SK-N-SH treated with all-trans-retinoic acid at 6 μM for 48 hours (cell line): ENCODE data around the gene QRFP.

Experiments
- ATAC-seq: fragments of 200-7000 bp; cut with Tn5 transposase; 3 replicates; pipeline ENCODE4 v1.9.1; 2020; ENCODE audit warnings: mild to moderate bottlenecking, moderate library complexity
- ARNTL ChIP-seq: fragments of 450-650 bp; formaldehyde crosslinking; IDR thresholded peaks from 2 replicates; pipeline ENCODE4 v1.5.0; 2020; ENCODE audit warnings: low read depth, mild to moderate bottlenecking, moderate library complexity, borderline replicate concordance
- BACH2 ChIP-seq: fragments of 250-450 bp; sonication (Bioruptor Pico); IDR thresholded peaks from 2 replicates; pipeline ENCODE4 v1.9.0; 2021; ENCODE audit warnings: mild to moderate bottlenecking, borderline replicate concordance
- CREB5 ChIP-seq: fragments of 250-450 bp; sonication (Bioruptor Pico); IDR thresholded peaks from 2 replicates; pipeline ENCODE4 v1.5.1; 2020; ENCODE audit warnings: low read depth, mild to moderate bottlenecking, moderate library complexity
- CSDC2 ChIP-seq: fragments of 250-450 bp; sonication (Bioruptor Pico); IDR thresholded peaks from 2 replicates; pipeline ENCODE4 v1.5.0; 2020; ENCODE audit warnings: mild to moderate bottlenecking, moderate library complexity
- CSRNP3 ChIP-seq: fragments of 250-450 bp; sonication (Bioruptor Pico); IDR thresholded peaks from 2 replicates; pipeline ENCODE4 v1.5.1; 2021; ENCODE audit warnings: mild to moderate bottlenecking, moderate library complexity
- ESRRG ChIP-seq: fragments of 250-450 bp; sonication (Bioruptor Pico); IDR thresholded peaks from 2 replicates; pipeline ENCODE4 v1.6.1; 2021; ENCODE audit warnings: mild to moderate bottlenecking
- GLIS3 ChIP-seq: fragments of 250-450 bp; sonication (Bioruptor Pico); IDR thresholded peaks from 2 replicates; pipeline ENCODE4 v1.5.0; 2020; ENCODE audit warnings: mild to moderate bottlenecking, moderate library complexity
- OSR1 ChIP-seq: fragments of 250-450 bp; sonication (Bioruptor Pico); IDR thresholded peaks from 2 replicates; pipeline ENCODE4 v1.8.0; 2022; ENCODE audit warnings: moderate library complexity, mild to moderate bottlenecking, inconsistent platforms
- PATZ1 ChIP-seq: fragments of 250-450 bp; sonication (Bioruptor Pico); IDR thresholded peaks from 2 replicates; pipeline ENCODE4 v1.8.0; 2020; ENCODE audit warnings: mild to moderate bottlenecking, moderate library complexity, borderline replicate concordance
- POU6F1 ChIP-seq: fragments of 250-450 bp; sonication (Bioruptor Pico); IDR thresholded peaks from 2 replicates; pipeline ENCODE4 v1.8.0; 2021; ENCODE audit warnings: low read depth, mild to moderate bottlenecking, moderate library complexity, borderline replicate concordance
- PPARA ChIP-seq: fragments of 250-450 bp; sonication (Bioruptor Pico); IDR thresholded peaks from 2 replicates; pipeline ENCODE4 v1.5.0; 2020; ENCODE audit warnings: mild to moderate bottlenecking, borderline replicate concordance
- RARB ChIP-seq: fragments of 250-450 bp; sonication (Bioruptor Pico); IDR thresholded peaks from 2 replicates; pipeline ENCODE4 v1.8.0; 2021; ENCODE audit warnings: mild to moderate bottlenecking, moderate library complexity
- SNAI2 ChIP-seq: fragments of 250-450 bp; sonication (Bioruptor Pico); IDR thresholded peaks from 2 replicates; pipeline ENCODE4 v1.5.0; 2020; ENCODE audit warnings: mild to moderate bottlenecking, moderate library complexity
- TCF4 ChIP-seq: fragments of 250-450 bp; sonication (Bioruptor Pico); IDR thresholded peaks from 2 replicates; pipeline ENCODE4 v1.8.0; 2021; ENCODE audit warnings: mild to moderate bottlenecking, moderate library complexity, borderline replicate concordance
- TOX ChIP-seq: fragments of 250-450 bp; sonication (Bioruptor Pico); IDR thresholded peaks from 2 replicates; pipeline ENCODE4 v1.8.0; 2021; ENCODE audit warnings: mild to moderate bottlenecking, moderate library complexity, borderline replicate concordance
- TSHZ2 ChIP-seq: fragments of 250-450 bp; sonication (Bioruptor Pico); IDR thresholded peaks from 2 replicates; pipeline ENCODE4 v1.5.0; 2020; ENCODE audit warnings: mild to moderate bottlenecking, moderate library complexity
- ZC3H10 ChIP-seq: fragments of 250-450 bp; sonication (Bioruptor Pico); IDR thresholded peaks from 2 replicates; pipeline ENCODE4 v1.5.1; 2021; ENCODE audit warnings: mild to moderate bottlenecking, moderate library complexity
- ZFP3 ChIP-seq: fragments of 250-450 bp; sonication (Bioruptor Pico); IDR thresholded peaks from 2 replicates; pipeline ENCODE4 v1.5.0; 2020; ENCODE audit warnings: mild to moderate bottlenecking, moderate library complexity
- ZFP30 ChIP-seq: fragments of 450-650 bp; formaldehyde crosslinking; IDR thresholded peaks from 2 replicates; pipeline ENCODE4 v1.5.0; 2022; ENCODE audit warnings: mild to moderate bottlenecking, moderate library complexity
- ZNF565 ChIP-seq: fragments of 450-650 bp; formaldehyde crosslinking; conservative IDR thresholded peaks from 2 replicates; pipeline ENCODE4 v1.5.0; 2020; ENCODE audit warnings: low read depth, mild to moderate bottlenecking, moderate library complexity
- ZNF70 ChIP-seq: fragments of 450-650 bp; formaldehyde crosslinking; IDR thresholded peaks from 2 replicates; pipeline ENCODE4 v1.5.0; 2020; ENCODE audit warnings: mild to moderate bottlenecking, moderate library complexity
- ZNF8 ChIP-seq: fragments of 450-650 bp; formaldehyde crosslinking; IDR thresholded peaks from 2 replicates; pipeline ENCODE4 v1.5.0; 2020; ENCODE audit warnings: mild to moderate bottlenecking, moderate library complexity

Gene QRFP

GRCh38 chr9:130927338-130927737, 30.7 kb upstream of the QRFP start:
- no peak for TF ChIP-seq BACH2 (CRISPR knock-in tag)
- TF ChIP-seq GLIS3 (CRISPR knock-in tag): no peak
- TF ChIP-seq POU6F1 (CRISPR knock-in tag): no peak
- no peak for TF ChIP-seq ESRRG
- TF ChIP-seq PPARA (CRISPR knock-in tag): no peak
- TF ChIP-seq ZNF565 (CRISPR knock-in tag): no peak

GRCh38 chr9:130925050-130925678, 28.6 kb upstream of the QRFP start:
- TF ChIP-seq CSRNP3 (CRISPR knock-in tag): no peak
- no peak for TF ChIP-seq ZNF70 (CRISPR knock-in tag)
- TF ChIP-seq ZNF565 (CRISPR knock-in tag): no peak
- TF ChIP-seq PPARA (CRISPR knock-in tag): no peak
- no peak for TF ChIP-seq TSHZ2 (CRISPR knock-in tag)
- TF ChIP-seq OSR1 (CRISPR knock-in tag): no peak
- TF ChIP-seq ZC3H10: no peak
- TF ChIP-seq CSDC2: no peak
- TF ChIP-seq TCF4 (CRISPR knock-in tag): no peak
- TF ChIP-seq GLIS3 (CRISPR knock-in tag): no peak
- TF ChIP-seq POU6F1 (CRISPR knock-in tag): no peak
- no peak for TF ChIP-seq CREB5
- no peak for TF ChIP-seq ZFP3 (CRISPR knock-in tag)
- no peak for TF ChIP-seq TOX (CRISPR knock-in tag)
- TF ChIP-seq ZFP30 (CRISPR knock-in tag): no peak
- TF ChIP-seq RARB (CRISPR knock-in tag): no peak
- no peak for TF ChIP-seq ZNF8
- no peak for TF ChIP-seq SNAI2 (CRISPR knock-in tag)
- no peak for TF ChIP-seq ARNTL (CRISPR knock-in tag)
- no peak for TF ChIP-seq ESRRG
- no peak for ATAC-seq

More at GRCh38 chr9:130927338-130927737, 30.7 kb upstream of the QRFP start:
- ATAC-seq: no peak

GRCh38 chr9:130924448-130924788, 27.8 kb upstream of the QRFP start:
- no peak for ATAC-seq

More at GRCh38 chr9:130924448-130924788, 27.8 kb upstream of the QRFP start:
- TF ChIP-seq CSDC2 (no peak), ARNTL (CRISPR knock-in tag) (no peak), RARB (CRISPR knock-in tag) (no peak), ESRRG (no peak), ZNF565 (CRISPR knock-in tag) (no peak), OSR1 (CRISPR knock-in tag) (no peak), TOX (CRISPR knock-in tag) (no peak), ZFP3 (CRISPR knock-in tag) (no peak), GLIS3 (CRISPR knock-in tag) (no peak), ZNF70 (CRISPR knock-in tag) (no peak), ZFP30 (CRISPR knock-in tag) (no peak), SNAI2 (CRISPR knock-in tag) (no peak), PATZ1 (no peak), PPARA (CRISPR knock-in tag) (no peak), TSHZ2 (CRISPR knock-in tag) (no peak), ZC3H10 (no peak)
